Measurements from ENCODE around the gene TSPAN16. TPM values are rescaled to one million over a fixed set of nuclear protein-coding genes. Genes with fewer than 3 reads are reported as not detected.
A peak's percentile ranks its signal among the peaks of the same experiment; 100 is the strongest.

The TSPAN16 gene
- total and polyA plus RNA-seq, 7 experiments from 2014 or later, result not detected

- ChIA-PET CTCF (interaction anchor here (1.9 kb wide), 1 partner anchor 11 kb away, joined by 4 read pairs; the partner anchor contains the start of gene SWSAP1), POLR2A (no interaction called here)
- DNase-seq (no peak), ATAC-seq (no peak)
- Histone ChIP-seq H3K9me3 (ENCODE audit: control insufficient read depth in 2 of 3, low read length in 3 of 3) (no peaks in the 10 kb centered on the region), H3K4me3 (ENCODE audit: low read length) (no peak overlapping the region), H3K27me3 (ENCODE audit: control insufficient read depth in 2 of 2, insufficient read depth in 2 of 2, low read length in 2 of 2) (no peaks in the 10 kb centered on the region), H3K36me3 (ENCODE audit: control insufficient read depth in 2 of 3, insufficient read depth in 3 of 3, low read length in 3 of 3) (peaks cover 0 to 35% (median 0%) of the 10 kb centered on the region in 3 experiments), H3K27ac (ENCODE audit: low read depth, low read length) (no peak overlapping the region), H3K4me1 (ENCODE audit: control insufficient read depth in 2 of 2, insufficient read depth in 2 of 2, low read length in 2 of 2) (no peaks in the 10 kb centered on the region)
- peaks cover 0 to 17% (median 6%) of the 10 kb centered on the region in 5 donors for H3K36me3 Mint-ChIP-seq
- intact Hi-C loops (cut with micrococcal nuclease), result no loop called here
- no peak overlapping the region for H3K27ac Mint-ChIP-seq
- peaks cover 0 to 2% (median 0%) of the 10 kb centered on the region in 7 donors for H3K4me1 Mint-ChIP-seq
- peaks cover 0 to 1% (median 0%) of the 10 kb centered on the region in 5 donors for H3K27me3 Mint-ChIP-seq
- H3K9me3 Mint-ChIP-seq, result no peaks in the 10 kb centered on the region
- H3K4me3 Mint-ChIP-seq, result no peak overlapping the region
These were observed 67.9 kb downstream of the TSPAN16 start for GRCh38 chr19:11363881-11364280.

DNA sequence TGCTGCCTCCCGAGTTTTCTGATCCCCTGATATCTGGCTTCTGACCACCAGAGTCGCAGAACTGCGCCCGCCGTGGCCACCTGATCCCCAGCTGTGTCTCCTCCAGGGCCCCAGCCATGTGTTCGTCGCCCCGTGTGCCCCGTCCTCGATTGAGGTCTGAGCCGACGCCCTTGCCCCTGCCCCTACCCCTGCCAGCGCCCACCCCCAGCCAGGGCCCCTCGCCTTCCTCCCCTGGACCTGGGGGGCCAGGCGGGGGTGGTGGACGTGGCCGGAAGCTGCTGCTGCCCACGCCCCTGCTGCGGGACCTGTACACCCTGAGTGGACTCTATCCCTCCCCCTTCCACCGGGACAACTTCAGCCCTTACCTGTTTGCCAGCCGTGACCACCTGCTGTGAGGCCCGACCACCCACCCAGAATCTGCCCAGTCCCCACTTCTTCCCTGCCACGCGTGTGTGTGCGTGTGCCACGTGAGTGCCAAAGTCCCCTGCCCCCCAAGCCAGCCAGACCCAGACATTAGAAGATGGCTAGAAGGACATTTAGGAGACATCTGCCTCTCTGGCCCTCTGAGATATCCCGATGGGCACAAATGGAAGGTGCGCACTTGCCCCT, 68.4 kb downstream of the TSPAN16 start:
- Histone ChIP-seq H3K27ac (ENCODE audit: low read depth, low read length) (no peak overlapping the region), H3K36me3 (ENCODE audit: control insufficient read depth in 2 of 3, insufficient read depth in 3 of 3, low read length in 3 of 3) (peaks cover 0 to 40% (median 0%) of the 10 kb centered on the region in 3 experiments), H3K27me3 (ENCODE audit: control insufficient read depth in 2 of 2, insufficient read depth in 2 of 2, low read length in 2 of 2) (no peaks in the 10 kb centered on the region), H3K4me3 (ENCODE audit: low read length) (no peak overlapping the region), H3K4me1 (ENCODE audit: control insufficient read depth in 2 of 2, insufficient read depth in 2 of 2, low read length in 2 of 2) (no peaks in the 10 kb centered on the region), H3K9me3 (ENCODE audit: control insufficient read depth in 2 of 3, low read length in 3 of 3) (no peaks in the 10 kb centered on the region)
- Mint-ChIP-seq H3K4me1 (peaks cover 0 to 2% (median 0%) of the 10 kb centered on the region in 7 donors), H3K4me3 (no peak overlapping the region), H3K27me3 (no peaks in the 10 kb centered on the region), H3K9me3 (no peaks in the 10 kb centered on the region), H3K36me3 (peaks cover 0 to 22% (median 9%) of the 10 kb centered on the region in 5 donors), H3K27ac (no peak overlapping the region)
- ChIA-PET POLR2A (no interaction called here), CTCF (interaction anchor here (1.9 kb wide), 1 partner anchor 10 kb away, joined by 4 read pairs; the partner anchor contains the start of gene SWSAP1)
- intact Hi-C loops (cut with micrococcal nuclease), result no loop called here
- ATAC-seq, result no peak
- peak in 1 of 9 donors; percentile 3 for DNase-seq

DNA sequence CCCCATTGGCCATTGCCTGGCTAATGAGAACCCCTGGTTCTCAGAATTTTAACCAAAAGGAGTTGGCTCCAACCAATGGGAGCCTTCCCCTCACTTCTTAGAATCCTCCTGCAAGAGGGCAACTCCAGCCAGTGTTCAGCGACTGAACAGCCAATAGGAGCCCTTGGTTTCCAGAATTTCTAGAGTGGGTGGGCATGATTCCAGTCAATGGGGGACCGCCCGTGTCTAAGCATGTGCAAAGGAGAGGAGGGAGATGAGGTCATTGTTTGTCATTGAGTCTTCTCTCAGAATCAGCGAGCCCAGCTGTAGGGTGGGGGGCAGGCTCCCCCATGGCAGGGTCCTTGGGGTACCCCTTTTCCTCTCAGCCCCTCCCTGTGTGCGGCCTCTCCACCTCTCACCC, 69.0 kb downstream of the TSPAN16 start:
- CTCF ChIA-PET, result no interaction called here

More for the DNA sequence above, 69.0 kb downstream of the TSPAN16 start:
- Histone ChIP-seq H3K4me3 (ENCODE audit: low read length) (no peak overlapping the region), H3K4me1 (ENCODE audit: control insufficient read depth in 2 of 2, insufficient read depth in 2 of 2, low read length in 2 of 2) (no peaks in the 10 kb centered on the region), H3K27ac (ENCODE audit: low read depth, low read length) (no peak overlapping the region), H3K9me3 (ENCODE audit: control insufficient read depth in 2 of 3, low read length in 3 of 3) (no peaks in the 10 kb centered on the region), H3K36me3 (ENCODE audit: control insufficient read depth in 2 of 3, insufficient read depth in 3 of 3, low read length in 3 of 3) (peaks cover 0 to 44% (median 0%) of the 10 kb centered on the region in 3 experiments), H3K27me3 (ENCODE audit: control insufficient read depth in 2 of 2, insufficient read depth in 2 of 2, low read length in 2 of 2) (no peaks in the 10 kb centered on the region)
- peaks cover 0 to 26% (median 9%) of the 10 kb centered on the region in 5 donors for H3K36me3 Mint-ChIP-seq
- no peak overlapping the region for H3K4me3 Mint-ChIP-seq
- H3K27me3 Mint-ChIP-seq, result no peaks in the 10 kb centered on the region
- DNase-seq, result no peak
- intact Hi-C loops (cut with micrococcal nuclease), result no loop called here
- ATAC-seq, result no peak
- POLR2A ChIA-PET, result no interaction called here
- no peaks in the 10 kb centered on the region for H3K9me3 Mint-ChIP-seq
- no peak overlapping the region for H3K27ac Mint-ChIP-seq
- H3K4me1 Mint-ChIP-seq, result peaks cover 0 to 2% (median 0%) of the 10 kb centered on the region in 7 donors

Other genes starting within 250 kb of the TSPAN16 start
- 10 to 100 TPM; 29.1 to 90.3 (median 39.0) TPM for gene LDLR, start 206.7 kb upstream of the TSPAN16 start, total RNA-seq
- gene LDLR, start 206.7 kb upstream of the TSPAN16 start, polyA plus RNA-seq, result 1 to 10 TPM; 5.5 to 7.0 TPM
- 10 to 100 TPM in 1 of 5 experiments, 1 to 10 TPM in 2, under 1 TPM in 2; 0.56 to 45.4 (median 1.9) TPM for gene SPC24, start 140.4 kb upstream of the TSPAN16 start, total RNA-seq
- gene SPC24, start 140.4 kb upstream of the TSPAN16 start, polyA plus RNA-seq, result under 1 TPM in 1 of 2 donors, not detected in 1; 0.33 TPM
- gene KANK2, start 98.6 kb upstream of the TSPAN16 start, total RNA-seq, result 1 to 10 TPM in 1 of 5 experiments, under 1 TPM in 4; 0.32 to 2.9 (median 0.53) TPM
- gene KANK2, start 98.6 kb upstream of the TSPAN16 start, polyA plus RNA-seq, result not detected
- not detected for gene ANGPTL8, start 56.5 kb upstream of the TSPAN16 start, total RNA-seq
- not detected for gene ANGPTL8, start 56.5 kb upstream of the TSPAN16 start, polyA plus RNA-seq
- 1 to 10 TPM in 2 of 5 experiments, under 1 TPM in 1, not detected in 2; 0.73 to 5.2 (median 1.5) TPM for gene DOCK6, start 33.6 kb upstream of the TSPAN16 start, total RNA-seq
- gene DOCK6, start 33.6 kb upstream of the TSPAN16 start, polyA plus RNA-seq, result not detected
- gene RAB3D, start 43.5 kb downstream of the TSPAN16 start, total RNA-seq, result 10 to 100 TPM in 2 of 5 experiments, 1 to 10 TPM in 3; 7.4 to 38.2 (median 8.8) TPM
- 1 to 10 TPM; 1.4 to 2.3 TPM for gene RAB3D, start 43.5 kb downstream of the TSPAN16 start, polyA plus RNA-seq
- 10 to 100 TPM; 19.5 to 36.7 (median 29.5) TPM for gene TMEM205, start 50.1 kb downstream of the TSPAN16 start, total RNA-seq
- 10 to 100 TPM; 66.7 to 81.0 TPM for gene TMEM205, start 50.1 kb downstream of the TSPAN16 start, polyA plus RNA-seq
- gene CCDC159, start 50.4 kb downstream of the TSPAN16 start, total RNA-seq, result 10 to 100 TPM; 17.6 to 87.4 (median 84.3) TPM
- gene CCDC159, start 50.4 kb downstream of the TSPAN16 start, polyA plus RNA-seq, result 10 to 100 TPM in 1 of 2 donors, 1 to 10 TPM in 1; 10.0 to 19.6 TPM
- 10 to 100 TPM in 4 of 5 experiments, 1 to 10 TPM in 1; 2.6 to 31.0 (median 13.7) TPM for gene PLPPR2, start 59.3 kb downstream of the TSPAN16 start, total RNA-seq
- gene PLPPR2, start 59.3 kb downstream of the TSPAN16 start, polyA plus RNA-seq, result 1 to 10 TPM in 1 of 2 donors, under 1 TPM in 1; 0.92 to 1.0 TPM
- gene SWSAP1, start 78.5 kb downstream of the TSPAN16 start, total RNA-seq, result 1 to 10 TPM; 3.4 to 4.2 (median 4.0) TPM
- 1 to 10 TPM; 5.9 to 7.3 TPM for gene SWSAP1, start 78.5 kb downstream of the TSPAN16 start, polyA plus RNA-seq
- 1 to 10 TPM; 5.1 to 9.5 (median 8.4) TPM for gene EPOR, start 88.2 kb downstream of the TSPAN16 start, total RNA-seq
- 10 to 100 TPM in 1 of 2 donors, 1 to 10 TPM in 1; 5.9 to 14.8 TPM for gene EPOR, start 88.2 kb downstream of the TSPAN16 start, polyA plus RNA-seq
- not detected for gene RGL3, start 123.2 kb downstream of the TSPAN16 start, total RNA-seq
- not detected for gene RGL3, start 123.2 kb downstream of the TSPAN16 start, polyA plus RNA-seq
- gene ODAD3, start 139.0 kb downstream of the TSPAN16 start, total RNA-seq, result not detected
- gene ODAD3, start 139.0 kb downstream of the TSPAN16 start, polyA plus RNA-seq, result not detected
- 100 to 1,000 TPM; 254 to 332 (median 288) TPM for gene PRKCSH, start 139.5 kb downstream of the TSPAN16 start, total RNA-seq
- 10 to 100 TPM; 30.6 to 53.9 TPM for gene PRKCSH, start 139.5 kb downstream of the TSPAN16 start, polyA plus RNA-seq
- under 1 TPM in 1 of 5 experiments, not detected in 4; 0.19 TPM for gene ELAVL3, start 184.9 kb downstream of the TSPAN16 start, total RNA-seq
- not detected for gene ELAVL3, start 184.9 kb downstream of the TSPAN16 start, polyA plus RNA-seq
- gene ZNF653, start 209.7 kb downstream of the TSPAN16 start, total RNA-seq, result 10 to 100 TPM; 10.0 to 23.9 (median 22.0) TPM
- gene ZNF653, start 209.7 kb downstream of the TSPAN16 start, polyA plus RNA-seq, result 1 to 10 TPM; 1.7 to 4.6 TPM
- gene ECSIT, start 233.0 kb downstream of the TSPAN16 start, total RNA-seq, result 10 to 100 TPM; 25.8 to 50.3 (median 32.5) TPM
- gene ECSIT, start 233.0 kb downstream of the TSPAN16 start, polyA plus RNA-seq, result 10 to 100 TPM; 36.0 to 46.2 TPM
- not detected for gene CNN1, start 242.7 kb downstream of the TSPAN16 start, total RNA-seq
- not detected for gene CNN1, start 242.7 kb downstream of the TSPAN16 start, polyA plus RNA-seq